Loucy (cell line): ENCODE data around the gene ZNF284.

Experiments used
- H2AFZ ChIP-seq: fragments of 200-600 bp; sonication (generic); 2 replicates; pipeline ENCODE4 v1.6.0; 2016; ENCODE audit warnings: antibody characterized with exemption, mild to moderate bottlenecking, low read length, moderate library complexity
- H3F3A ChIP-seq: fragments of 200-600 bp; 2 replicates; pipeline ENCODE4 v1.6.0; 2016; ENCODE audit warnings: antibody characterized with exemption, low read depth, mild to moderate bottlenecking
- H3K27me3 ChIP-seq: fragments of 200-600 bp; sonication (generic); 2 replicates; pipeline ENCODE4 v1.6.1; 2014; ENCODE audit warnings: low read length, mild to moderate bottlenecking; ENCODE audit not compliant: insufficient read depth, poor library complexity, severe bottlenecking
- H3K36me3 ChIP-seq: fragments of 200-600 bp; sonication (generic); 2 replicates; pipeline ENCODE4 v1.6.1; 2016; ENCODE audit warnings: low read length; ENCODE audit not compliant: insufficient read depth
- H3K4me1 ChIP-seq: fragments of 200-600 bp; sonication (generic); 2 replicates; pipeline ENCODE4 v1.5.1; 2014; ENCODE audit warnings: low read length, mild to moderate bottlenecking; ENCODE audit not compliant: insufficient read depth, poor library complexity, severe bottlenecking
- H3K4me2 ChIP-seq: fragments of 200-600 bp; sonication (generic); 2 replicates; pipeline ENCODE4 v1.6.0; 2014; ENCODE audit warnings: antibody characterized with exemption, low read length, low read depth, mild to moderate bottlenecking; ENCODE audit not compliant: poor library complexity, severe bottlenecking
- H3K4me3 ChIP-seq: fragments of 200-600 bp; sonication (generic); 2 replicates; pipeline ENCODE4 v1.5.1; 2014; ENCODE audit warnings: low read length, mild to moderate bottlenecking, mixed read lengths; ENCODE audit not compliant: poor library complexity, severe bottlenecking
- H3K79me2 ChIP-seq: fragments of 200-600 bp; sonication (generic); 2 replicates; pipeline ENCODE4 v1.6.1; 2014; ENCODE audit warnings: low read length; ENCODE audit not compliant: insufficient read depth
- H3K9ac ChIP-seq: fragments of 200-600 bp; sonication (generic); 2 replicates; pipeline ENCODE4 v1.6.0; 2014; ENCODE audit warnings: mild to moderate bottlenecking, low read depth, low read length, moderate library complexity; ENCODE audit not compliant: poor library complexity, severe bottlenecking
- H3K9me2 ChIP-seq: fragments of 200-600 bp; sonication (generic); replicated peaks from 2 replicates; pipeline ENCODE4 v1.6.1; 2016; ENCODE audit warnings: low read depth, low read length, mixed read lengths
- H3K9me3 ChIP-seq: fragments of 200-600 bp; sonication (generic); 2 replicates; pipeline ENCODE4 v1.6.1; 2014; ENCODE audit warnings: mild to moderate bottlenecking, antibody characterized with exemption, low read length, low read depth; ENCODE audit not compliant: insufficient read depth
- H4K20me1 ChIP-seq: fragments of 200-600 bp; sonication (generic); 2 replicates; pipeline ENCODE4 v1.6.0; 2014; ENCODE audit warnings: antibody characterized with exemption, low read length, mild to moderate bottlenecking; ENCODE audit not compliant: insufficient read depth, poor library complexity, severe bottlenecking
- CTCF ChIP-seq: fragments of 200-600 bp; sonication (generic); conservative IDR thresholded peaks from 2 replicates; pipeline ENCODE4 v1.5.1; 2014; ENCODE audit warnings: mild to moderate bottlenecking, antibody characterized with exemption, low read length
- EZH2phosphoT487 ChIP-seq: fragments of 200-600 bp; IDR thresholded peaks from 2 replicates; pipeline ENCODE4 v1.6.1; 2018; ENCODE audit warnings: antibody characterized with exemption, mild to moderate bottlenecking, moderate library complexity, borderline replicate concordance

ZNF284 gene

GRCh38 chr19:44092108-44092507 is 20.1 kb downstream of the ZNF284 start:
- Histone ChIP-seq H3K9ac (no peak overlapping the region), H3K36me3 (no peaks in the 10 kb centered on the region), H4K20me1 (peaks cover 21% of the 10 kb centered on the region), H3K4me3 (no peak overlapping the region), H3K9me2 (no peaks in the 10 kb centered on the region), H3K4me1 (peaks cover 13% of the 10 kb centered on the region), H3K9me3 (no peaks in the 10 kb centered on the region), H3F3A (no peaks in the 10 kb centered on the region), H3K79me2 (peaks cover 20% of the 10 kb centered on the region), H2AFZ (no peak overlapping the region), H3K4me2 (no peak overlapping the region), H3K27me3 (no peaks in the 10 kb centered on the region)
- TF ChIP-seq EZH2phosphoT487 (no peak), CTCF (no peak)

- Histone ChIP-seq H3K9me2 (no peaks in the 10 kb centered on the region), H4K20me1 (peaks cover 26% of the 10 kb centered on the region), H2AFZ (peak within 1 kb of the TSS; percentile 98), H3F3A (no peaks in the 10 kb centered on the region), H3K4me1 (peaks cover 19% of the 10 kb centered on the region), H3K9me3 (no peaks in the 10 kb centered on the region), H3K9ac (peak within 1 kb of the TSS; percentile 83), H3K36me3 (peaks cover 5% of the 10 kb centered on the region; the same call in 1 of the 2 replicates), H3K4me3 (peak within 1 kb of the TSS; percentile 95), H3K4me2 (peak within 1 kb of the TSS; percentile 91), H3K79me2 (peaks cover 27% of the 10 kb centered on the region), H3K27me3 (no peaks in the 10 kb centered on the region)
- TF ChIP-seq CTCF: no peak
- TF ChIP-seq EZH2phosphoT487: no peak
Measured at GRCh38 chr19:44093931-44094765, 22.2 kb downstream of the ZNF284 start, which contains the start of gene ZNF224. TSS of gene ZNF224 (plus strand) at chr19:44094361. CDS start at chr19:44097874, 3,513 bp downstream.

GRCh38 chr19:44107751-44108150 is 35.8 kb downstream of the ZNF284 start:
- Histone ChIP-seq H4K20me1 (no peaks in the 10 kb centered on the region), H3K9ac (no peak overlapping the region), H3K4me3 (no peak overlapping the region), H3K9me3 (peaks cover 17% of the 10 kb centered on the region; the same call in 1 of the 2 replicates), H3K9me2 (no peaks in the 10 kb centered on the region), H3K36me3 (peaks cover 37% of the 10 kb centered on the region), H3K27me3 (no peaks in the 10 kb centered on the region), H3F3A (no peaks in the 10 kb centered on the region), H2AFZ (no peak overlapping the region), H3K4me1 (no peaks in the 10 kb centered on the region), H3K4me2 (no peak overlapping the region), H3K79me2 (no peaks in the 10 kb centered on the region)
- no peak for TF ChIP-seq CTCF
- TF ChIP-seq EZH2phosphoT487: no peak
